ENCODE measurements around the gene TOMM20. TPM values are rescaled to one million over a fixed set of nuclear protein-coding genes. Genes with fewer than 3 reads are reported as not detected.
A peak's percentile ranks its signal among the peaks of the same experiment; 100 is the strongest.

The TOMM20 gene
- total RNA-seq, 1 experiment from 2014 or later: 309 TPM

DNA sequence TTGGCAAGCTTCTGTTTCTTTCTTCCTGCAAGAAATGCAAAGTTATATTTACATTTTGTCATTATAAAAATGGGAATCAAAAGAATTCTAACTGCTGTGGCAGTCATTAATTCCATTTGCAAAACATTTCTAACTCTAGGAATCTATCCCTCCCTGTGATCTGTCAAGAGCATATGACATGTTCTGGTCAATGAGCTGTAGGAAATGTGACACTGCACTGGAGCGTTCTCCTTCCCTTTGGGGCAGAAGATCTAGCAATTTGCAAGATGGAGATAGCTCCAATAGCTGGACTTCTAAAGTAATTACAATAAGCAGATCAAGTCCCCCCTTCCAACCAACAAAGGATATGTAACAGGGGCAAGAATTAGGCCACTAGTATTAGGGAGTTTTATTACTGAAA is 6.3 kb downstream of the TOMM20 start:
- intact Hi-C loops (cut with micrococcal nuclease): no loop called here
- DNase-seq (ENCODE audit: unreplicated experiment): no peak
- H3K27me3 Mint-ChIP-seq (ENCODE audit: insufficient read depth, unreplicated experiment): no peaks in the 10 kb centered on the region
- peaks cover 83% of the 10 kb centered on the region for H3K36me3 Mint-ChIP-seq (ENCODE audit: insufficient read depth, unreplicated experiment)
- no peak overlapping the region for H3K4me3 Mint-ChIP-seq (ENCODE audit: unreplicated experiment)
- ChIA-PET CTCF (interaction anchor here (0.7 to 5.6 kb wide), 9 partner anchors 14 to 635 kb away, joined by 3 to 36 read pairs (median 6); no protein-coding TSS in a partner anchor), POLR2A (interaction anchor here (0.6 to 11.9 kb wide), 10 partner anchors 8 to 384 kb away, joined by 3 to 149 read pairs (median 4); partner anchors contain the start of gene RBM34)
- H3K4me1 Mint-ChIP-seq (ENCODE audit: insufficient read depth, unreplicated experiment): peaks cover 45% of the 10 kb centered on the region
- no TSS peak for BruUV-seq (replicated peaks)
- peak overlapping the region; percentile 56 for H3K27ac Mint-ChIP-seq (ENCODE audit: low read depth, unreplicated experiment)
- no peaks in the 10 kb centered on the region for H3K9me3 Mint-ChIP-seq (ENCODE audit: unreplicated experiment)
- TF ChIP-seq, protein P1, sequence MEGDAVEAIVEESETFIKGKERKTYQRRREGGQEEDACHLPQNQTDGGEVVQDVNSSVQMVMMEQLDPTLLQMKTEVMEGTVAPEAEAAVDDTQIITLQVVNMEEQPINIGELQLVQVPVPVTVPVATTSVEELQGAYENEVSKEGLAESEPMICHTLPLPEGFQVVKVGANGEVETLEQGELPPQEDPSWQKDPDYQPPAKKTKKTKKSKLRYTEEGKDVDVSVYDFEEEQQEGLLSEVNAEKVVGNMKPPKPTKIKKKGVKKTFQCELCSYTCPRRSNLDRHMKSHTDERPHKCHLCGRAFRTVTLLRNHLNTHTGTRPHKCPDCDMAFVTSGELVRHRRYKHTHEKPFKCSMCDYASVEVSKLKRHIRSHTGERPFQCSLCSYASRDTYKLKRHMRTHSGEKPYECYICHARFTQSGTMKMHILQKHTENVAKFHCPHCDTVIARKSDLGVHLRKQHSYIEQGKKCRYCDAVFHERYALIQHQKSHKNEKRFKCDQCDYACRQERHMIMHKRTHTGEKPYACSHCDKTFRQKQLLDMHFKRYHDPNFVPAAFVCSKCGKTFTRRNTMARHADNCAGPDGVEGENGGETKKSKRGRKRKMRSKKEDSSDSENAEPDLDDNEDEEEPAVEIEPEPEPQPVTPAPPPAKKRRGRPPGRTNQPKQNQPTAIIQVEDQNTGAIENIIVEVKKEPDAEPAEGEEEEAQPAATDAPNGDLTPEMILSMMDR (IDR thresholded peaks at IDR 0.05; ENCODE audit: unreplicated experiment): no peak

DNA sequence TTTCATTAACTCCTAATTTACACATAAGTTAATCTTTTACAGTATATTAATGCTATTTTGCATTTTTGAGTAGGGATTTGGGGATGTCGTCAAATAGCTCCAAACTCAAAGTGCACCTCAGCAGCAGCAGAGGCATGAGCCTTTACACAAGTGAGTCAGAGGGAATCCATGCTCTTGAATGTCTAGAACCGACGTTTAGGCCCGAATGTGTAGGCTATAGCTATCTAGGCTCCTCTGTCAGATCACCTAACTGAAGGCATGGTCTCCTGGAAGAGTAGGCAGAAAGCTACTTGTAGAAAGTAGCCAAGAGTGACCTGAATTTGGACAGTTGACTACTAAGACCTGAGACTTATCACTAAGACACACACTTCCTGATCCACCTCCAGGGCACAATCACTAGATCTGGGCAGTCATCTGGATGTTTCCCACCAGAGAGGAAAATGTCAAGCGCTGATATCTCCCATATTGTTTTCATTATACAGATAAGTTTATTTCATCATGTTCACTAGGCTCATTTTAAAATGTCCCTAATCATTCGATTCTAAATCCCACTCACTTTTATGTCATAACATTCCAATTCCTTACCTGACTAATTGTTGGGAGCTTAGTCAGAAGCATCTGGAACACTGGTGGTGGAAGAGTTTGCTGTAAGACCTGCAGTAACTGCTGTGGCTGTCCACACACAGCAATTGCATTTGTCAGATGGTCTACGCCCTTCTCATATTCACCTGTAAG is 15.3 kb downstream of the TOMM20 start:
- Mint-ChIP-seq H3K27me3 (ENCODE audit: insufficient read depth, unreplicated experiment) (no peaks in the 10 kb centered on the region), H3K4me3 (ENCODE audit: unreplicated experiment) (no peak overlapping the region), H3K4me1 (ENCODE audit: insufficient read depth, unreplicated experiment) (peaks cover 17% of the 10 kb centered on the region), H3K9me3 (ENCODE audit: unreplicated experiment) (no peaks in the 10 kb centered on the region), H3K27ac (ENCODE audit: low read depth, unreplicated experiment) (no peak overlapping the region), H3K36me3 (ENCODE audit: insufficient read depth, unreplicated experiment) (peaks cover 100% of the 10 kb centered on the region)
- no TSS peak for BruUV-seq (replicated peaks)
- intact Hi-C loops (cut with micrococcal nuclease): no loop called here
- POLR2A ChIA-PET: interaction anchor here (0.6 to 3.7 kb wide), 5 partner anchors 8 to 344 kb away, joined by 3 to 39 read pairs (median 4); partner anchors contain the start of genes RBM34 and TOMM20
- CTCF ChIA-PET: interaction anchor here (0.6 to 2.1 kb wide), 7 partner anchors 9 to 252 kb away, joined by 3 to 6 read pairs (median 5); no protein-coding TSS in a partner anchor
- TF ChIP-seq, protein P1 (IDR thresholded peaks at IDR 0.05; ENCODE audit: unreplicated experiment): no peak
- DNase-seq (ENCODE audit: unreplicated experiment): no peak

DNA sequence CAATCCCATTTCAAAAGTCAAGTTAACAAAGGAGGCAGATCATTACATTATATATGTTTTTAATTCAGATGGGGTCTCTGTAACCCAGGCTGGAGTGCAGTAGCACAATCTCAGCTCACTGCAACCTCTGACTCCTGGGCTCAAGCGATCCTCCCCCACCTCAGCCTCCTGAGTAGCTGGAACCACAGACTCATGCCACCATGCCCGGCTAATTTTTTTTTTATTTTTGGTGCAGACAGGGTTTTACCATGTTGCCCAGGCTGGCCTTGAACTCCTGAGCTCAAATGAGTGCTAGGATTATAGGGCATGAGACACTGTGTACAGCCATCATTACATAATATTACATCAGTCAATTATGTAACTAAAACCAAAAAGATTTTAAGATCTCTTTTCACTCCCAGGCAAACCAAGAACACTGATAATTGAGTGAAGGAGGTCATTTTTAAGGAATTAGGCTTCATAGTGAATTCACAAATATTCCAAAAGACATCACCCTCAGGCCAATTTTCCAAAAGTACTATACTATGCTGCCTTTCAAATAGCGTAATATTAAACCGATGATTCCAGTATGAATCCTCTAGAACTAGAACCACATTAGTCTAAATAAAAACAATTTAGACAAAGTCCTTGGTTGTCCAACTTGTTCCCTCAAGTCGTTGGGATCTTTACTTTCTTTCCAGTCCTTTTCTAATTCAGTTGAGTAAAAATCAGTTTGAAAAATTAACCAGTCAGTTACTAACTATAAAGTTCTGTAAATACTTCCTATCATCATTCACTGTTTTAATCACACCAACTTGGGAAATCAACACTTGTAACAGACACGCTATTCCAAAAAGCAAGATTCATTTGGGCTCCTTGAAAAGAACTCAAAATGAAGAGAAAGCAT is 16.1 kb downstream of the TOMM20 start:
- ChIA-PET CTCF (interaction anchor here (0.5 to 1.5 kb wide), 6 partner anchors 9 to 670 kb away, joined by 3 to 6 read pairs (median 4); no protein-coding TSS in a partner anchor), POLR2A (interaction anchor here (0.6 to 3.7 kb wide), 4 partner anchors 9 to 56 kb away, joined by 3 to 39 read pairs (median 4); partner anchors contain the start of genes RBM34 and TOMM20)
- no TSS peak for BruUV-seq (replicated peaks)
- no peak for DNase-seq (ENCODE audit: unreplicated experiment)
- H3K27ac Mint-ChIP-seq (ENCODE audit: low read depth, unreplicated experiment): peak overlapping the region; percentile 11
- intact Hi-C loops (cut with micrococcal nuclease): no loop called here
- H3K27me3 Mint-ChIP-seq (ENCODE audit: insufficient read depth, unreplicated experiment): no peaks in the 10 kb centered on the region
- peaks cover 17% of the 10 kb centered on the region for H3K4me1 Mint-ChIP-seq (ENCODE audit: insufficient read depth, unreplicated experiment)
- H3K36me3 Mint-ChIP-seq (ENCODE audit: insufficient read depth, unreplicated experiment): peaks cover 100% of the 10 kb centered on the region
- H3K4me3 Mint-ChIP-seq (ENCODE audit: unreplicated experiment): no peak overlapping the region
- TF ChIP-seq, protein P1 (IDR thresholded peaks at IDR 0.05; ENCODE audit: unreplicated experiment): no peak
- H3K9me3 Mint-ChIP-seq (ENCODE audit: unreplicated experiment): no peaks in the 10 kb centered on the region

DNA sequence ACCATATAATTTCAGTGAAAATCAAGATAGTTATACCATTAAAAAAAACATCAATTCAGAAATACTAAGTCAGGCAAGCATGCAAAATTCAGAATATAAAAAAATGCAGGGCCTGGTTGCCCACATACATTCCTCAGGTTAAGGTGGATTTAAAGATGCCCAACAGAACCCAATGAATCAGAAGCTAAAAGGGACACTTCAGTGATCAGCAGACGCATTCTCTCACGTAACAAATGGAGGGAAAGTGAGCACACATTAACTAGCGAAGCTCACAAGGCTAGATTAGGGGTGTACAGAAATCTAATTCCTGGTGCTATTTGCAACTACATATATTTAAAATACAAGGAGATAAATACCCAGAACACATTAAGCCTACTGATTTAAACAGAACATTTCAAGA is 17.5 kb downstream of the TOMM20 start:
- Mint-ChIP-seq H3K27ac (ENCODE audit: low read depth, unreplicated experiment) (no peak overlapping the region), H3K4me1 (ENCODE audit: insufficient read depth, unreplicated experiment) (peaks cover 17% of the 10 kb centered on the region), H3K36me3 (ENCODE audit: insufficient read depth, unreplicated experiment) (peaks cover 100% of the 10 kb centered on the region), H3K4me3 (ENCODE audit: unreplicated experiment) (no peak overlapping the region), H3K27me3 (ENCODE audit: insufficient read depth, unreplicated experiment) (no peaks in the 10 kb centered on the region), H3K9me3 (ENCODE audit: unreplicated experiment) (no peaks in the 10 kb centered on the region)
- POLR2A ChIA-PET: interaction anchor here (0.6 to 3.7 kb wide), 2 partner anchors 16 to 570 kb away, joined by 3 to 39 read pairs; partner anchors contain the start of gene TOMM20
- CTCF ChIA-PET: no interaction called here
- BruUV-seq (replicated peaks): no TSS peak
- TF ChIP-seq, protein P1 (IDR thresholded peaks at IDR 0.05; ENCODE audit: unreplicated experiment): no peak
- intact Hi-C loops (cut with micrococcal nuclease): no loop called here
- DNase-seq (ENCODE audit: unreplicated experiment): no peak
